Stromal cell of bone marrow (primary cell): ENCODE measurements around the gene FRRS1L.

Experiments
- DNase-seq: peaks from one replicate; pipeline ENCODE4 v3.0.0-alpha.2; 2012; ENCODE audit warnings: low read depth

FRRS1L gene

GRCh38 chr9:109176386-109176785 lies 9.3 kb upstream of the FRRS1L start:
- no peak for DNase-seq

DNA sequence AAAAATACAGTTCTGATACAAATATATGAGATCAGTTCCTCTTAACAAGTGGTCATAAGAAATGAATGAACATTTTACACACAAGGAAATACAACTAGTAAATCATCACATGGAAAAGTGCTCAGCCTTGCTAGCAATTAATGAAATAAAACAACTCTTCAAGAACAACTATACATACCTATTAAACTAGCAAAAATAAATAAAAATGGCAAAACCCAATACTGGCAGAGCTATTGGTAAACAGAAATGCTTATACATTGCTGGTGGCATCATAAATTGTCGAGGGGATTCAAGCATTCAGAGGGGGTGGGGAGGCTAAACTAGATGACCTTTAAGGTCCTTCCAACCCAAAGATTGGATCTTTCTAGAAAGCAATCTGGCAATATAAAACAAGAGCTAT lies 5.9 kb upstream of the FRRS1L start:
- no peak for DNase-seq

DNA sequence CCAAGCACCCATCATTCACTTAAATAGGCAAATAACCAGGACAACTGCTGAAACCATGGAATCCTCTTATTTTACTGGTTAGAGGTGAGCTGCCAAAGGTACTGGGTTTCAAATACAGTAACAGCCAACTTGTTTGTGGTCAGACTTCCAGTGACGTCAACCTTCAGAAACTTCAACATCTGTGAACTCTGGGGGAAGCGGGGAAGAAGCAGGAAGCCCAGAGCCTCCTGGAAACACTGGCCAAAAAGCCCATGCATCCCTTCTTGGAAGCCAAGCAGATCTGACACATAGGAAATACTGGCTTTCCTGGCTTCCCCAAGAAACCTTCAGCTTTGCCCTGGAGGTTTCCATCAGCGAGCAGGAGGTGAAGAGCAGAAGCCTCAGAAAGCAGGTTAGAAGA lies 4.9 kb upstream of the FRRS1L start:
- no peak for DNase-seq

- DNase-seq, result no peak
These were observed 1.1 kb upstream of the FRRS1L start for GRCh38 chr9:109168170-109168569.

- no peak for DNase-seq
These were observed 667 bp upstream of the FRRS1L start for GRCh38 chr9:109167716-109168115.

- DNase-seq, result no peak
These were observed 778 bp downstream of the FRRS1L start for GRCh38 chr9:109166171-109166770.

GRCh38 chr9:109164042-109164441 lies 3.0 kb downstream of the FRRS1L start:
- no peak for DNase-seq

GRCh38 chr9:109163194-109163593 lies 3.9 kb downstream of the FRRS1L start:
- DNase-seq, result no peak

- DNase-seq, result no peak
These were observed 4.4 kb downstream of the FRRS1L start for GRCh38 chr9:109162677-109163076.

- DNase-seq, result no peak
These were observed 5.6 kb downstream of the FRRS1L start for GRCh38 chr9:109161471-109161870.

DNA sequence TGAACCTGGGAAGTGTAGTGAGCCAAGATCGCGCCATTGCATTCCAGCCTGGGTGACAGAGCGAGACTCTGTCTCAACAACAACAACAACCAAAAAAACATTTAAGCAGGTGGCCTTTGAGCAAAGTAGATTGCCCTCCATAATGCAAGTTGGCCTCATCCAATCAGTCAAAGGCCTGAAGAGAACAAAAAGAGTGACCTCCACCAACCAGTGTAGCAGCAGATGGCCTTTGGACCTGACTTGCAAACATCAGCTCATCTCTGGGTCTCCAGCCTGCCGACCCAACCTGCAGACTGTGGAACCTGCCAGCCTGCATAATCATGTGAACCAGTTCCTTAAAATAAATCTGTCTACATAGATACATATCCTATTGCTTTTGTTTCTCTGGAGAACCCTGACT lies 7.5 kb downstream of the FRRS1L start:
- DNase-seq, result no peak

DNA sequence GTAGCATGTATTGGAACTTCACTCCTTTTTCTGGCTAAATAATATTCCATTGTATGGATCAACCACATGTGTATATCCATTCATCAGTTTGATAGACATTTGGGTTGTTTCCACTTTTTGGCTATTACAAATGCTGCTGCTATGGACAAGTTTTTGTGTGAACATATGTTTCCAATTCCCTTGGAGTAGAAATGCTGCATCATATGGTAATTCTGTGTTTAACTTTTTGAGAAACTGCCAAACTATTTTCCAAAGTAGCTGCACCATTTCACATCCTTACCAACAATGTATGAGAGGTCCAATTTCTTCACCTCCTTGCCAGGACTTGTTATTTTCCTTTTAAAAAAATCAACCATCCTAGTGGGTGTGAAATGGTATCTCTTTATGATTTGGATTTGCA lies 8.4 kb downstream of the FRRS1L start:
- DNase-seq, result no peak

DNA sequence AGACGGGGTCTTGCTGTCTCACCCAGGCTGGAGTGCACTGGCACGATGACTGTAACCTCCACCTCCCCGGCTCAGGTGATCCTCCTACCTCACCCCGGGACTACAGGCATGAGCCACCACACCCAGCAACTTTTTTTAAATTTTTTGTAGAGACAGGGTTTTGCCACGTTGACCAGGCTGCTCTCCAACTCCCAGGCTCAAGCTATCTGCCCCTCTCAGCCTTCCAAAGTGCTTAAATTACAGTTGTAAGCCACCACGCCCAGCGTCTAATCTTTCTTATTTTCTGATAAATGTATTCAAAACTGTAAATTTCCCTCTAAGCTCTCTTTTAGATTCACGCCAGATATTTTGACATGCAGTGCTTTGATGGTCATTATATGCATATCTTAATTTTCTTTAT lies 10.3 kb downstream of the FRRS1L start:
- DNase-seq, result no peak

- no peak for DNase-seq
These were observed 16.0 kb downstream of the FRRS1L start for GRCh38 chr9:109150925-109151545.

DNA sequence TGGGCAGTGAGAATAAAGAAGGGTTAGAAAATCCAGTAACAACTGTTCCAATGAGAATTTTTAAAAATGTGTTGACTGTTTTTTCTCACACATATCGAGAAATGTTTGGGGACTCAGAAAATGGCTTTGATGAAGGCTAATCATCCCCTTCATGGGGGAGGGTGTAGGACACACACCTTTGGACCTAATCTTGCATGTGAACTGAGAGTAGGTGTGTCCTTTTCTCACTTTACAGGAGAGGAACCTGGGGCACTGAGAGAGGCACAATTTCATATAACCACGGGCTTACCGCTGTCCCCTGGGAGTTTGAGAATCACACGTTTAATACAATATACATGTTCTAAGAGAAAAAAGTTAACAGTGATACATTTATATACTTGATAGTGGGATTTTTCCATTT lies 17.3 kb downstream of the FRRS1L start:
- DNase-seq, result no peak

GRCh38 chr9:109149089-109149488 lies 18.0 kb downstream of the FRRS1L start:
- no peak for DNase-seq

- no peak for DNase-seq
These were observed 22.0 kb downstream of the FRRS1L start for GRCh38 chr9:109145051-109145450.

DNA sequence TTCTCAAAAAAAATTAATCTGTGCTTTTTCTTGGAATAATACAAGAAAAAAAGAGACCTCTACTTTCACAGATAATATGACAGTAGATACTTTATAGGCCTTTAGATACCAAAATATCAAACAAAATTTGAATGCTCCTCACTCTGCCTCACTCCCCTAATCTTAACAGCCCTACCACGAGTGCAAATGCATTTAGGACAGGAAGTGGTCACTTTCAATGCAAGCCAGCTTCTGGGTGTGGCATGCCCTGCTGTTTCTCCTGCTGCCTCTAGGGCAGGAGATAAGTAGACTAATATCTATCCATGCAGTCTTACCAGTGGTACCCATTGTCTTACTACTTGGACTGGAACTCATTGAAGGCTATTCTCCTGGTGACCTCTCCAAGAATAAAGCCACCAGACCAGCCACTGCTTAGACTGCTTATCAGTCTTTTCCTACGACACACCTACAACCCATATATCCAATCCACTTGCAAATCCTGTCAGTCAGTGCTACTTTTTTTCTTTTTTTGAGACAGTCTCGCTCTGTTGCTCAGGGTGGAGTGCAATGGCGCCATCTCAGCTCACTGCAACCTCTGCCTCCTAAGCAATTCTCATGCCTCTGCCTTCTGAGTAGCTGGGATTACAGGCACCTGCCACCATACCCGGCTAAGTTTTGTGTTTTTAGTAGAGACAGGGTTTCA lies 23.0 kb downstream of the FRRS1L start:
- DNase-seq, result no peak

- no peak for DNase-seq
These were observed 25.7 kb downstream of the FRRS1L start for GRCh38 chr9:109141375-109141774.

DNA sequence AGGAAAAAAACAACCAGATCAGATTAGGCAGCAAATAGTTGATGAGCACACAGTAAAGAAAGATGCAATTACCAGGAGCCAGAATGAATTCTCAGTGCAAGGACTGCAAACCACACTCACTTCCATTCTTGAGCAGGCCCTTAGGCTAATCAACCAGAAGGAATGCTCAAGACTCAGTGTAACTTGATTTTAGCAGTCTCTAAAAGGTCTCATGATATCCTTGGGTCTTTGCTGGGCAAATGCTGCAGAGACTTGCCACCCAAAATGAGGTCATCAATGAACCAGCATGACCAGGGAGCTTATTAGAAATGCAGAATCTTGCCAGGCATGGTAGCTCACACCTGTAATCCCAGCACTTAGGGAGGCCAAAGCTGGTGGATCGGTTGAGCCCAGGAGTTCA lies 27.2 kb downstream of the FRRS1L start:
- DNase-seq, result no peak

DNA sequence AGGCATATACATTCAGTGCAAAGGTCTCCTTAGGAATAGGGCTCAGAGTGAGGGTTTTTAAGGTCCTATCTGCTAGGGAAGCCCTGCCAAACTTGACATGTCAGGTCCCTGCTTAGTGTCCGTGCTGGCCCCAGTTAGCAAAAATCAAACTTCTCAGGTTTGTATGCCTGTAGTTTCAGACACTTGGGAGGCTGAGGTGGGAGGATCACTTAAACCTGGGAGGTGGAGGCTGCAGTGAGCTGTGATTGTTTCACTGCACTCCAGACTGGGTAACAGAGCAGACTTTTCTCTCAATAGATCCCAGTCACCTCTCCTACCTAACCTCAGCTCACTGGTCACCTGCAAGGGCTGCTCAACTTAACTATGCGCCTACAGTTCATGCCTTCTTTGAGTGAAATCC lies 28.6 kb downstream of the FRRS1L start:
- no peak for DNase-seq

DNA sequence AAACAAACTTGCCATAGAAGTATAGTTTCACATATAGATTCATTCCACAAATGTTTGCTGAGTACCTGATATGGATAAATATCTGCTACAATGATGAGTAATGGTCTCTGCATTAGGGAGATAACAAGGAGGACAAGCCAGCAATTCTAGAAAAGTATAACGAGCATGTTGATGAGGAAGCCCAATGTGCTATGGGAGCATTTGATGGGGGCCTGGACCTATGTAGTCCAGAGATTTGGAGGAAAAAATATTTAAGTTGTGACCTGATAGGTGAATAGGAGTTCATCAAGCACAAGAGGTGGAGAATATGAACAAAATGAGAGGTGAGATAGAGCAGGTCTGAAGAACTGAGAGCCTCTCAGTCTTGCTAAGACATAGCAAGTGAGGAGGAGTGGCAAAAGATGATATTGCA lies 32.9 kb downstream of the FRRS1L start:
- DNase-seq, result no peak

GRCh38 chr9:109133533-109133932 lies 33.5 kb downstream of the FRRS1L start:
- DNase-seq, result no peak

GRCh38 chr9:109132567-109133021 lies 34.5 kb downstream of the FRRS1L start:
- no peak for DNase-seq
